Effector memory CD4-positive, alpha-beta T cell (primary cell): ENCODE results near the gene ZDHHC4.

Experiments
- DNase-seq, 3 donors: peaks; one replicate each; pipeline ENCODE4 v3.0.0-alpha.2; 2020
- H3K27ac ChIP-seq: 2 replicates; pipeline ENCODE4 v1.7.0; 2013; ENCODE audit warnings: mild to moderate bottlenecking, low read length, moderate library complexity; ENCODE audit not compliant: insufficient read depth, poor library complexity, severe bottlenecking
- H3K27me3 ChIP-seq: replicated peaks from 2 replicates; pipeline ENCODE4 v1.7.0; 2013; ENCODE audit warnings: mild to moderate bottlenecking, low read length; ENCODE audit not compliant: insufficient read depth, control insufficient read depth, poor library complexity, severe bottlenecking
- H3K36me3 ChIP-seq: 2 replicates; pipeline ENCODE4 v1.7.0; 2013; ENCODE audit warnings: mild to moderate bottlenecking, low read length, moderate library complexity; ENCODE audit not compliant: control insufficient read depth, insufficient read depth
- H3K4me1 ChIP-seq: 2 replicates; pipeline ENCODE4 v1.7.0; 2013; ENCODE audit warnings: low read length, mild to moderate bottlenecking; ENCODE audit not compliant: control insufficient read depth, insufficient read depth, poor library complexity, severe bottlenecking
- H3K4me3 ChIP-seq: 2 replicates; pipeline ENCODE4 v1.7.0; 2013; ENCODE audit warnings: low read length, low read depth, mild to moderate bottlenecking; ENCODE audit not compliant: insufficient read depth, poor library complexity, severe bottlenecking
- H3K9me3 ChIP-seq: 2 replicates; pipeline ENCODE4 v1.7.0; 2013; ENCODE audit warnings: mild to moderate bottlenecking, low read length, moderate library complexity; ENCODE audit not compliant: control insufficient read depth

The ZDHHC4 gene

GRCh38 chr7:6619961-6620360, 42.7 kb downstream of the ZDHHC4 start:
- H3K9me3 ChIP-seq, result no peaks in the 10 kb centered on the region
- H3K4me1 ChIP-seq, result peaks cover 20% of the 10 kb centered on the region
- no peak for DNase-seq
- peaks cover under 1% of the 10 kb centered on the region for H3K27me3 ChIP-seq
- no peak overlapping the region for H3K4me3 ChIP-seq
- no peaks in the 10 kb centered on the region for H3K36me3 ChIP-seq
- H3K27ac ChIP-seq, result no peak overlapping the region

- peak overlapping the region; percentile 25 for H3K4me3 ChIP-seq
- H3K36me3 ChIP-seq, result no peaks in the 10 kb centered on the region
- no peaks in the 10 kb centered on the region for H3K9me3 ChIP-seq
- peaks cover 16% of the 10 kb centered on the region for H3K4me1 ChIP-seq
- no peaks in the 10 kb centered on the region for H3K27me3 ChIP-seq
- H3K27ac ChIP-seq, result no peak overlapping the region
- DNase-seq, result no peak
Observed at GRCh38 chr7:6621195-6622133, 44.2 kb downstream of the ZDHHC4 start.

DNA sequence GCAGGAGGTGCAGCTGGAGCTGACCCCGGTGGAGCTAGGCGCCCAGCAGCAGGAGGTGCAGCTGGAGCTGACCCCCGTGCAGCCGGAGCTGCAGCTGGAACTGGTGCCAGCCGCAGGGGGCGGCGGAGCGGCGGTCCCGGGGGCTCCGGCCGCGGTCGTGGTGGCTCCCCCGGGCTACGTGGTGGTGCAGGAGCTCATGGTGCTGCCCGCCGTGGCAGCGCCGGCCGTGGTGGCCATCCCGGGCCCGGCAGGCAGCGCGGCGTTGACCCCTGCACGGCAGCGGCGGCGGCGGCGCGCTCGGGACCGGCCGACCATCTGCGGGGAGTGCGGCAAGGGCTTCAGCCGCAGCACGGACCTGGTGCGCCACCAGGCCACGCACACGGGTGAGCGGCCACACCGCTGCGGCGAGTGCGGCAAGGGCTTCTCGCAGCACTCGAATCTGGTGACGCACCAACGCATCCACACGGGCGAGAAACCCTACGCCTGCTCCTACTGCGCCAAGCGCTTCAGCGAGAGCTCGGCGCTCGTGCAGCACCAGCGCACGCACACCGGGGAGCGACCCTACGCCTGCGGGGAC, 45.0 kb downstream of the ZDHHC4 start:
- Histone ChIP-seq H3K36me3 (no peaks in the 10 kb centered on the region), H3K9me3 (no peaks in the 10 kb centered on the region), H3K4me1 (peaks cover 16% of the 10 kb centered on the region), H3K27me3 (no peaks in the 10 kb centered on the region), H3K27ac (no peak overlapping the region), H3K4me3 (no peak overlapping the region)
- no peak for DNase-seq

- H3K4me3 ChIP-seq, result no peak overlapping the region
- H3K27ac ChIP-seq, result no peak overlapping the region
- no peaks in the 10 kb centered on the region for H3K27me3 ChIP-seq
- H3K9me3 ChIP-seq, result no peaks in the 10 kb centered on the region
- DNase-seq, result no peak
- H3K4me1 ChIP-seq, result peaks cover 16% of the 10 kb centered on the region
- no peaks in the 10 kb centered on the region for H3K36me3 ChIP-seq
Observed at GRCh38 chr7:6623589-6624245, 46.5 kb downstream of the ZDHHC4 start.

DNA sequence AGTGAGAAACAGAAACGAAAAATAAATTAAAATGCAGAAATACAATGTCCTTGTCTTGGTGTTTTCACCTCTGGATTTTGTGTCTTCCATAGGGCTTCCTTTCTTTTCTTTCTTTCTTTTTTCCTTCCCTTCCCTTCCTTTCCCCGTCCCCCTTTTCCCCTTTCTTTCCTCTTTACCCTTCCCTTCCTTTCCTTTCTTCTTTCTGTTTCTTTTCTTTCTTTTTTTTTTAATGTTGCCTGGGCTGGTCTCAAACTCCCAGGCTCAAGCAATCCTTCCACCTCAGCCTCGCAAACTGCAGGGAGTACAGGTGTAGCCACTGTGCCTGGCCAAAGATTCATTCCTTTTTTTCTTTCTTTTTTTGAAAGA, 47.0 kb downstream of the ZDHHC4 start:
- Histone ChIP-seq H3K36me3 (no peaks in the 10 kb centered on the region), H3K4me3 (no peak overlapping the region), H3K9me3 (no peaks in the 10 kb centered on the region), H3K27ac (no peak overlapping the region), H3K4me1 (peaks cover 16% of the 10 kb centered on the region), H3K27me3 (no peaks in the 10 kb centered on the region)
- DNase-seq, result no peak

DNA sequence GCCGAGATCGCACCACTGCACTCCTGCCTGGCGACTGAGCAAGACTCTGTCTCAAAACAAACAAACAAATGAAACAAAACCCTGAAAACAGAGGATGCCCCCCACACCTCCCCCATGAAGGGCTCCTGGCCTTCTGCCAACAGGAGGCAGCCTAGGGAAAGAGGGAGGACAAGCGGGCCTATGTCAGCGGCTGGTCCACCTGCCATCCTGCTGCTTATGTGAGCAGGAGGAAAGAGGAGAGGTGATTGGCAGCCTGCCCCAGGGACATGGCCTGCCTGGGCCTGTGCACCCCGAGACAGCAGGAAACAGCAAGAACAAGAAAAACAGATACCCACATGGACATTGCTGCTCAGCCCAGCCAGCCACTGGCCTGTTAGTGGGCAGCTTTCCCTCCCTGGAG, 50.8 kb downstream of the ZDHHC4 start:
- peaks cover 12% of the 10 kb centered on the region for H3K4me1 ChIP-seq
- no peaks in the 10 kb centered on the region for H3K36me3 ChIP-seq
- no peak for DNase-seq
- H3K27ac ChIP-seq, result no peak overlapping the region
- no peaks in the 10 kb centered on the region for H3K9me3 ChIP-seq
- no peak overlapping the region for H3K4me3 ChIP-seq
- no peaks in the 10 kb centered on the region for H3K27me3 ChIP-seq

- no peaks in the 10 kb centered on the region for H3K4me1 ChIP-seq
- no peaks in the 10 kb centered on the region for H3K9me3 ChIP-seq
- no peak overlapping the region for H3K27ac ChIP-seq
- no peaks in the 10 kb centered on the region for H3K27me3 ChIP-seq
- no peak overlapping the region for H3K4me3 ChIP-seq
- H3K36me3 ChIP-seq, result no peaks in the 10 kb centered on the region
- DNase-seq, result no peak
Observed at GRCh38 chr7:6630007-6630849, 53.0 kb downstream of the ZDHHC4 start.

DNA sequence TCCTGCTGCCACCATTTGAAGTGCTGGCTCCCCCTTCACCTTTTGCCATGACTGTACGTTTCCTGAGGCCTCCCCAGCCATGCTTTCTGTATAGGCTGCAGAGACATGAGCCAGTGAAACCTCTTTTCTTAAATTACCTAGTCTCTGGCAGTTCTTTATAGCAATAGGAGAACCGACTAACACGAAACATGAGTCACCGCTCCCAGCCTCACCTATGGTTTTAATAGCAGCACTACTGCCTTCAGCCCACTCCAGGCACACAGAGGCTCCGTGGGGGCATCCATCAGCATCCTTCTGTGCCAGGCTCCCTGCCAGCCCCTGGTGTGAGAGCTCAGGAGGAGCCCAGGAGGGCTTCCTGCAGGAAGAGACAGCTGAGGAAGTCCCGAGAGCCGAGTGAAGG, 54.4 kb downstream of the ZDHHC4 start:
- no peaks in the 10 kb centered on the region for H3K27me3 ChIP-seq
- no peaks in the 10 kb centered on the region for H3K36me3 ChIP-seq

DNA sequence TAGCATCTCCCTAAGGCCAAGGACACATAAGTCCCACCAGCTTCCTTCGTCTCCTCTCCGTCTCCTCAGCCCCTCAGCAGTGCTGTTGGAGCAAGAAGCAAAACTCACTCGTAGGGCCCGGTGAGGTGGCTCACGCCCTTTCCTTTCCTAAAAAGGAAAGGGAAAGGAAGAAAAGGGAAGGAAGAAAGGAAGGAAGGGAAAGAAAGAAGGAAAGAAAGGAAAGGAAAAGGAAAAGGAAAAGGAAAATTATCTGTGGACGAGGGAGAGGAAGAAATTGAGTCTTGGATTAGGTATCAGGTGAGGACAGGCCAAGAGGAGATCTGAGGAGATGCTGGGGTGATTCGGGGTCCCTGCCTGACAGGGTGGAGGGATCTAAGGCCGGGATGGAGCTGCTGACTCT, 56.8 kb downstream of the ZDHHC4 start:
- H3K27me3 ChIP-seq, result no peaks in the 10 kb centered on the region
- no peaks in the 10 kb centered on the region for H3K36me3 ChIP-seq
- no peak for DNase-seq
- H3K27ac ChIP-seq, result no peak overlapping the region
- peaks cover 12% of the 10 kb centered on the region for H3K4me1 ChIP-seq
- no peak overlapping the region for H3K4me3 ChIP-seq
- H3K9me3 ChIP-seq, result no peaks in the 10 kb centered on the region

More for the DNA sequence above, 54.4 kb downstream of the ZDHHC4 start:
- Histone ChIP-seq H3K9me3 (no peaks in the 10 kb centered on the region), H3K4me1 (peaks cover under 1% of the 10 kb centered on the region), H3K4me3 (no peak overlapping the region), H3K27ac (no peak overlapping the region)
- no peak for DNase-seq
